Mesendoderm (in vitro differentiated cells): ENCODE data around the gene RABGEF1.
"Not testable (repeated sequence)": the region's sequence is repeated elsewhere in the genome, so short reads cannot be mapped to it uniquely, and the experiment has no call there.

Experiments used
- DNase-seq: peaks from one replicate; pipeline ENCODE4 v3.0.0; 2013
- H2AK5ac ChIP-seq: 2 replicates; pipeline ENCODE4 v1.6.1; 2013; ENCODE audit warnings: low read length, inconsistent platforms
- H2BK120ac ChIP-seq: 2 replicates; pipeline ENCODE4 v1.6.1; 2013; ENCODE audit warnings: low read depth, mild to moderate bottlenecking, low read length, moderate library complexity, mixed read lengths
- H2BK15ac ChIP-seq: replicated peaks from 2 replicates; pipeline ENCODE4 v1.6.1; 2013; ENCODE audit warnings: low read depth, mild to moderate bottlenecking, moderate library complexity
- H2BK5ac ChIP-seq: 2 replicates; pipeline ENCODE4 v1.6.1; 2013; ENCODE audit warnings: low read length, inconsistent platforms
- H3K18ac ChIP-seq: 2 replicates; pipeline ENCODE4 v1.6.1; 2013; ENCODE audit warnings: mild to moderate bottlenecking, low read length, mixed read lengths
- H3K23ac ChIP-seq: one replicate; pipeline ENCODE4 v1.6.1; 2013; ENCODE audit warnings: low read length
- H3K27ac ChIP-seq: 2 replicates; pipeline ENCODE4 v1.5.1; 2013; ENCODE audit warnings: low read depth, mild to moderate bottlenecking, inconsistent platforms, low read length, moderate library complexity
- H3K27me3 ChIP-seq: 2 replicates; pipeline ENCODE4 v1.6.1; 2013; ENCODE audit warnings: low read length, control low read depth, mild to moderate bottlenecking, inconsistent platforms; ENCODE audit not compliant: insufficient read depth, poor library complexity
- H3K36me3 ChIP-seq: 2 replicates; pipeline ENCODE4 v1.6.1; 2013; ENCODE audit warnings: low read length, inconsistent platforms; ENCODE audit not compliant: control insufficient read depth, insufficient read depth
- H3K4ac ChIP-seq: one replicate; pipeline ENCODE4 v1.6.1; 2013; ENCODE audit warnings: low read depth, mild to moderate bottlenecking, low read length, moderate library complexity
- H3K4me1 ChIP-seq: 2 replicates; pipeline ENCODE4 v1.6.1; 2013; ENCODE audit warnings: low read depth, low read length, inconsistent platforms; ENCODE audit not compliant: control insufficient read depth
- H3K4me2 ChIP-seq: 2 replicates; pipeline ENCODE4 v1.6.1; 2013; ENCODE audit warnings: low read length
- H3K4me3 ChIP-seq: 2 replicates; pipeline ENCODE4 v1.5.1; 2013; ENCODE audit warnings: mild to moderate bottlenecking, low read length
- H3K56ac ChIP-seq: one replicate; pipeline ENCODE4 v1.6.1; 2013; ENCODE audit warnings: low read length
- H3K79me1 ChIP-seq: 2 replicates; pipeline ENCODE4 v1.6.1; 2013; ENCODE audit warnings: low read length, inconsistent platforms
- H3K79me2 ChIP-seq: 2 replicates; pipeline ENCODE4 v1.6.1; 2013; ENCODE audit warnings: mild to moderate bottlenecking, low read length; ENCODE audit not compliant: control insufficient read depth, insufficient read depth
- H3K9ac ChIP-seq: 2 replicates; pipeline ENCODE4 v1.6.1; 2013; ENCODE audit warnings: low read length, inconsistent platforms
- H4K5ac ChIP-seq: one replicate; pipeline ENCODE4 v1.6.1; 2013; ENCODE audit warnings: low read length
- H4K8ac ChIP-seq: one replicate; pipeline ENCODE4 v1.6.1; 2013; ENCODE audit warnings: low read depth, mild to moderate bottlenecking, control low read depth, low read length, moderate library complexity
- WGBS: extraction: QIAGEN DNeasy Blood & Tissue Kit; methylation state at CpG from one replicate; pipeline ENCODE4 v1.1.7; 2013; ENCODE audit warnings: low lambda C conversion rate, missing lambda C conversion rate; ENCODE audit not compliant: insufficient coverage; ENCODE audit errors: extremely low coverage; 5-methylcytosine and 5-hydroxymethylcytosine counted together

Gene RABGEF1

GRCh38 chr7:66816658-66817057, 76.1 kb downstream of the RABGEF1 start:
- H3K4me1 ChIP-seq, H3K23ac ChIP-seq, H3K27me3 ChIP-seq, H3K79me2 ChIP-seq, H3K4me2 ChIP-seq, H3K36me3 ChIP-seq, H2AK5ac ChIP-seq, H3K27ac ChIP-seq, H3K4ac ChIP-seq, H4K5ac ChIP-seq, H2BK120ac ChIP-seq, DNase-seq, H3K56ac ChIP-seq, H2BK5ac ChIP-seq, H3K79me1 ChIP-seq, H3K4me3 ChIP-seq, H2BK15ac ChIP-seq, H3K18ac ChIP-seq, H4K8ac ChIP-seq, H3K9ac ChIP-seq: not testable (repeated sequence)
- no CpG with 5 or more reads among the region's 7 CpGs for WGBS

GRCh38 chr7:66817208-66817795, 76.8 kb downstream of the RABGEF1 start:
- DNase-seq, H3K4ac ChIP-seq: not testable (repeated sequence)

GRCh38 chr7:66817956-66818355, 77.4 kb downstream of the RABGEF1 start:
- not testable (repeated sequence) for H4K5ac ChIP-seq, H3K4me3 ChIP-seq, DNase-seq, H3K18ac ChIP-seq, H3K27ac ChIP-seq, H3K9ac ChIP-seq, H2AK5ac ChIP-seq, H4K8ac ChIP-seq, H2BK15ac ChIP-seq, H3K27me3 ChIP-seq, H3K4me1 ChIP-seq, H3K4me2 ChIP-seq, H3K56ac ChIP-seq, H3K4ac ChIP-seq, H3K79me1 ChIP-seq, H3K36me3 ChIP-seq, H3K23ac ChIP-seq, H3K79me2 ChIP-seq, H2BK120ac ChIP-seq, H2BK5ac ChIP-seq
- no CpG with 5 or more reads among the region's 7 CpGs for WGBS

More at GRCh38 chr7:66817208-66817795, 76.8 kb downstream of the RABGEF1 start:
- not testable (repeated sequence) for H4K5ac ChIP-seq, H3K79me1 ChIP-seq, H3K27me3 ChIP-seq, H3K56ac ChIP-seq, H2BK5ac ChIP-seq, H3K9ac ChIP-seq, H3K18ac ChIP-seq, H3K23ac ChIP-seq, H3K4me2 ChIP-seq, H3K4me1 ChIP-seq, H2BK15ac ChIP-seq, H3K79me2 ChIP-seq, H3K27ac ChIP-seq, H2AK5ac ChIP-seq, H3K36me3 ChIP-seq, H4K8ac ChIP-seq, H2BK120ac ChIP-seq, H3K4me3 ChIP-seq
- WGBS: no CpG with 5 or more reads among the region's 8 CpGs

GRCh38 chr7:66824041-66824440, 83.5 kb downstream of the RABGEF1 start:
- H3K9ac ChIP-seq: no peak overlapping the region
- H4K8ac ChIP-seq: no peak overlapping the region
- H3K23ac ChIP-seq: no peak overlapping the region
- no peak overlapping the region for H3K56ac ChIP-seq
- no peak overlapping the region for H2AK5ac ChIP-seq
- no peak overlapping the region for H3K18ac ChIP-seq
- no peak overlapping the region for H2BK120ac ChIP-seq
- no peaks in the 10 kb centered on the region for H3K36me3 ChIP-seq
- H2BK15ac ChIP-seq: no peak overlapping the region
- no peak overlapping the region for H3K4ac ChIP-seq
- no peak overlapping the region for H3K4me3 ChIP-seq
- no peak overlapping the region for H2BK5ac ChIP-seq
- no peak overlapping the region for H3K27ac ChIP-seq
- H3K79me1 ChIP-seq: no peaks in the 10 kb centered on the region
- H3K4me1 ChIP-seq: no peaks in the 10 kb centered on the region
- H3K4me2 ChIP-seq: no peak overlapping the region
- H3K27me3 ChIP-seq: no peaks in the 10 kb centered on the region
- WGBS: no CpG with 5 or more reads among the region's 7 CpGs
- no peaks in the 10 kb centered on the region for H3K79me2 ChIP-seq
- no peak overlapping the region for H4K5ac ChIP-seq
- DNase-seq: no peak

- H2AK5ac ChIP-seq, H3K36me3 ChIP-seq, H3K79me1 ChIP-seq, H2BK15ac ChIP-seq, H4K5ac ChIP-seq, H3K9ac ChIP-seq, H4K8ac ChIP-seq, H3K27ac ChIP-seq, H3K4me1 ChIP-seq, H3K4me3 ChIP-seq, H3K4me2 ChIP-seq, H3K23ac ChIP-seq, H3K4ac ChIP-seq, H3K27me3 ChIP-seq, H3K56ac ChIP-seq, H2BK120ac ChIP-seq, H3K79me2 ChIP-seq, H3K18ac ChIP-seq, H2BK5ac ChIP-seq: not testable (repeated sequence)
- peak; percentile 88 for DNase-seq
- WGBS: no CpG with 5 or more reads among the region's 2 CpGs
Observed at GRCh38 chr7:66825538-66825937, 85.0 kb downstream of the RABGEF1 start.

GRCh38 chr7:66826649-66827048, 86.1 kb downstream of the RABGEF1 start:
- no peak overlapping the region for H2BK15ac ChIP-seq
- no peak overlapping the region for H3K9ac ChIP-seq
- H3K27ac ChIP-seq: no peak overlapping the region

More at GRCh38 chr7:66826649-66827048, 86.1 kb downstream of the RABGEF1 start:
- Histone ChIP-seq H4K8ac (no peak overlapping the region), H3K23ac (no peak overlapping the region), H3K79me2 (no peaks in the 10 kb centered on the region), H3K4ac (no peak overlapping the region), H3K79me1 (no peaks in the 10 kb centered on the region), H3K36me3 (no peaks in the 10 kb centered on the region), H2BK120ac (no peak overlapping the region), H3K4me3 (no peak overlapping the region), H3K27me3 (no peaks in the 10 kb centered on the region), H3K56ac (no peak overlapping the region), H3K4me1 (no peaks in the 10 kb centered on the region), H2AK5ac (no peak overlapping the region), H3K18ac (no peak overlapping the region), H4K5ac (no peak overlapping the region), H2BK5ac (no peak overlapping the region), H3K4me2 (no peak overlapping the region)
- no peak for DNase-seq
- WGBS: no CpG with 5 or more reads among the region's 3 CpGs
